ENCODE data around the gene CCDC28B.
"Not testable (repeated sequence)": the region's sequence is repeated elsewhere in the genome, so short reads cannot be mapped to it uniquely, and the experiment has no call there.

DNA sequence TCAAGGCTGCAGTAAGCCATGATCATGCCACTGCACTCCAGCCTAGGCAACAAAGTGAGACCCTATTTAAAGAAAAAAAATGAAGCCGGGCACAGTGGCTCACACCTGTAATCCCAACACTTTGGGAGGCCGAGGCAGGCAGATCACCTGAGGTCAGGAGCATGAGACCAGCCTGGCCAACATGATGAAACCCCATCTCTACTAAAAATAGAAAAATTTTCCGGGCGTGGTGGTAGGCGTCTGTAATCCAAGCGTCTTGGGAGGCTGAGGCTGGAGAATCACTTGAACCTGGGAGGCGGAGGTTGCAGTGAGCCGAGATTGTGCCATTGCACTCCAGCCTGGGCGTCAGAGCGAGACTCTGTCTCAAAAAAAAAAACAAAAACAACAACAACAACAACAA is 34.8 kb upstream of the CCDC28B start:
- TF ChIP-seq EP300, POLR2A (IDR thresholded peaks at IDR 0.05): not testable (repeated sequence)
- TF ChIP-seq, protein P1, sequence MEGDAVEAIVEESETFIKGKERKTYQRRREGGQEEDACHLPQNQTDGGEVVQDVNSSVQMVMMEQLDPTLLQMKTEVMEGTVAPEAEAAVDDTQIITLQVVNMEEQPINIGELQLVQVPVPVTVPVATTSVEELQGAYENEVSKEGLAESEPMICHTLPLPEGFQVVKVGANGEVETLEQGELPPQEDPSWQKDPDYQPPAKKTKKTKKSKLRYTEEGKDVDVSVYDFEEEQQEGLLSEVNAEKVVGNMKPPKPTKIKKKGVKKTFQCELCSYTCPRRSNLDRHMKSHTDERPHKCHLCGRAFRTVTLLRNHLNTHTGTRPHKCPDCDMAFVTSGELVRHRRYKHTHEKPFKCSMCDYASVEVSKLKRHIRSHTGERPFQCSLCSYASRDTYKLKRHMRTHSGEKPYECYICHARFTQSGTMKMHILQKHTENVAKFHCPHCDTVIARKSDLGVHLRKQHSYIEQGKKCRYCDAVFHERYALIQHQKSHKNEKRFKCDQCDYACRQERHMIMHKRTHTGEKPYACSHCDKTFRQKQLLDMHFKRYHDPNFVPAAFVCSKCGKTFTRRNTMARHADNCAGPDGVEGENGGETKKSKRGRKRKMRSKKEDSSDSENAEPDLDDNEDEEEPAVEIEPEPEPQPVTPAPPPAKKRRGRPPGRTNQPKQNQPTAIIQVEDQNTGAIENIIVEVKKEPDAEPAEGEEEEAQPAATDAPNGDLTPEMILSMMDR (IDR thresholded peaks at IDR 0.05): not testable (repeated sequence)

Data from ovary (tissue), 3 donors.